Upper lobe of right lung (tissue), 1 donor: ENCODE data around the gene MTPN. TPM values are rescaled to one million over a fixed set of nuclear protein-coding genes. Genes with fewer than 3 reads are reported as not detected.
A peak's percentile ranks its signal among the peaks of the same experiment; 100 is the strongest.

ENCODE experiments used
- ATAC-seq: fragments of 200-7000 bp; cut with Tn5 transposase; one replicate; pipeline ENCODE4 v1.9.1; 2020; ENCODE audit warnings: mild to moderate bottlenecking, moderate library complexity
- DNase-seq: peaks from one replicate; pipeline ENCODE4 v3.0.0-alpha.2; 2020
- H3K27ac ChIP-seq: fragments of 200-600 bp; one replicate; pipeline ENCODE4 v1.8.0; 2022
- H3K27me3 ChIP-seq: fragments of 200-600 bp; one replicate; pipeline ENCODE4 v1.8.0; 2022; ENCODE audit warnings: mild to moderate bottlenecking
- H3K36me3 ChIP-seq: fragments of 200-600 bp; one replicate; pipeline ENCODE4 v1.8.0; 2022
- H3K4me1 ChIP-seq: fragments of 200-600 bp; one replicate; pipeline ENCODE4 v1.8.0; 2022
- H3K4me3 ChIP-seq: fragments of 200-600 bp; one replicate; pipeline ENCODE4 v1.8.0; 2022; ENCODE audit warnings: mild to moderate bottlenecking
- H3K9me3 ChIP-seq: fragments of 200-600 bp; one replicate; pipeline ENCODE4 v1.8.0; 2022
- CTCF ChIP-seq: fragments of 200-600 bp; IDR thresholded peaks from one replicate; pipeline ENCODE4 v1.8.0; 2022; ENCODE audit warnings: antibody characterized with exemption
- intact Hi-C: fragments of 100-400 bp; cut with DNase I; formaldehyde crosslinking; loops from one replicate; pipeline ENCODE4 v1.11.0; 2022
- total RNA-seq: library from RNA; stranded (reverse); fragmentation: NEBNext Ultra II Directional; extraction: Animal tissue kit (Norgen Biotek cat#: 25700); gene quantifications from one replicate; pipeline ENCODE4 v1.2.1, GENCODE V29; 2021
- donor health status: DM: no; HTN: yes; CAD: no; lungs with severe emphysema.

The MTPN gene
- total RNA-seq, 1 donor from 2014 or later = 130 TPM

GRCh38 chr7:135970682-135971365, 6.3 kb downstream of the MTPN start:
- Histone ChIP-seq H3K36me3 (peaks cover 5% of the 10 kb centered on the region), H3K27ac (peak overlapping the region; percentile 55), H3K4me3 (no peak overlapping the region), H3K4me1 (peaks cover 49% of the 10 kb centered on the region), H3K27me3 (no peaks in the 10 kb centered on the region), H3K9me3 (no peaks in the 10 kb centered on the region)
- intact Hi-C loops = no loop called here
- TF ChIP-seq CTCF = no peak
- ATAC-seq (peak; percentile 75), DNase-seq (no peak)

- no peak for DNase-seq
- no peak overlapping the region for H3K27ac ChIP-seq
- H3K9me3 ChIP-seq = no peaks in the 10 kb centered on the region
- peaks cover 41% of the 10 kb centered on the region for H3K4me1 ChIP-seq
- peaks cover 5% of the 10 kb centered on the region for H3K36me3 ChIP-seq
- intact Hi-C loops = no loop called here
- no peaks in the 10 kb centered on the region for H3K27me3 ChIP-seq
- no peak overlapping the region for H3K4me3 ChIP-seq
- TF ChIP-seq CTCF = no peak
- no peak for ATAC-seq
These were observed 7.1 kb downstream of the MTPN start for GRCh38 chr7:135970045-135970444.

GRCh38 chr7:135966341-135967043, 10.7 kb downstream of the MTPN start:
- TF ChIP-seq CTCF = no peak
- H3K27ac ChIP-seq = no peak overlapping the region
- H3K27me3 ChIP-seq = no peaks in the 10 kb centered on the region
- no peaks in the 10 kb centered on the region for H3K9me3 ChIP-seq
- H3K4me3 ChIP-seq = no peak overlapping the region
- H3K4me1 ChIP-seq = peaks cover 21% of the 10 kb centered on the region
- intact Hi-C loops = no loop called here
- no peaks in the 10 kb centered on the region for H3K36me3 ChIP-seq
- no peak for ATAC-seq
- DNase-seq = no peak

GRCh38 chr7:135965602-135966001, 11.6 kb downstream of the MTPN start:
- Histone ChIP-seq H3K36me3 (no peaks in the 10 kb centered on the region), H3K4me3 (no peak overlapping the region), H3K27me3 (no peaks in the 10 kb centered on the region), H3K9me3 (no peaks in the 10 kb centered on the region), H3K4me1 (peaks cover 20% of the 10 kb centered on the region), H3K27ac (no peak overlapping the region)
- peak; percentile 9 for ATAC-seq
- no peak for DNase-seq
- no peak for TF ChIP-seq CTCF
- intact Hi-C loops = no loop called here

GRCh38 chr7:135964791-135965190, 12.4 kb downstream of the MTPN start:
- Histone ChIP-seq H3K9me3 (no peaks in the 10 kb centered on the region), H3K36me3 (no peaks in the 10 kb centered on the region), H3K4me1 (peaks cover 28% of the 10 kb centered on the region), H3K27ac (no peak overlapping the region), H3K4me3 (no peak overlapping the region), H3K27me3 (no peaks in the 10 kb centered on the region)
- no peak for ATAC-seq
- intact Hi-C loops = no loop called here
- TF ChIP-seq CTCF = no peak
- DNase-seq = no peak
